NCI-H187 treated with DMSO at 0.1 percent for 48 hours (cell line): ENCODE results near the gene SLC45A2.
"Not testable (repeated sequence)": the region's sequence is repeated elsewhere in the genome, so short reads cannot be mapped to it uniquely, and the experiment has no call there.

ENCODE experiments used
- DNase-seq: peaks from one replicate; lab custom pipeline; 2025; lab: John Stamatoyannopoulos, UW

SLC45A2 gene

DNA sequence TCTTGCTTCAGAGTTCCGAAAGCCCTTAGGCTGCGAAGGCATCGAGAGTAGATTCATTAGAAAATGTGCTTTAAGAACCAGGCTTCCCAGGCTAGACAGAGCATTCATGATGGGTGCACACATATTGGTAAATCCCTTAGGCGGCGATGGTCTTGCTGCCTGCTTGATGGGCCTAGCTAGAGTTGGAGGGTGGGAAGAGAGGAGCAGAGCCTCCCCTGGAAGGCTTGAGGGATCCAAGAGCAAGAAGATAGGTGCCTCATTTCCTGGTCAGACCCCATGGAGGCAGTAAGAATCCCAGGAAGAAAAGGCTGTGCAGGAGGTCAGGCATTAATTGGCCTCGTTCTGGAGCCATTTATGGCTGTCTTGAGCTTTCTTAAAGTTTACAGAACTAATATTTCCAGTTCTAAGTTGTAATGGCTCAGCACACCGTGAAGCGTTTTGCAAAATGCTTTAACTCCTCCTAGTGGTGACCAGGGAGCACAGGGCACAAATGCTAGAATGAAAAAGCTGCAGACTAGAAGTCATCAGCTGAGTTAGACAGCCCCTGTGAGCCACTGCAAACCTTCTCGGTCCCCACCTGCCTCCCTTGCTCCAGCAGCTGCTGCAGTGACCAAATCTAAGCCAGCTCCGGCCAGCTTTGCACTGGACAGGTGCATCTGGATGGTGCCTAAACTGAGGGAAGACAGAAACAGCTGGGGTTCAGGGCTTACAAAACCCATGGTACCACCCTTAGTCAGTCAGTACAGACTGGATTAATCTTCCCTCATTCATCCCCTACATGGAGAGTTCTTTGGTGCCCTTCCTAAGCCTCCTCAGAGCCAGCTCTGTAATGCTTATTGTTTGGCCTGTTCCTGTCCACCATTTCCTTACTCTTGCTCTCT, 14.7 kb downstream of the SLC45A2 start:
- DNase-seq, result peak; percentile 13

DNA sequence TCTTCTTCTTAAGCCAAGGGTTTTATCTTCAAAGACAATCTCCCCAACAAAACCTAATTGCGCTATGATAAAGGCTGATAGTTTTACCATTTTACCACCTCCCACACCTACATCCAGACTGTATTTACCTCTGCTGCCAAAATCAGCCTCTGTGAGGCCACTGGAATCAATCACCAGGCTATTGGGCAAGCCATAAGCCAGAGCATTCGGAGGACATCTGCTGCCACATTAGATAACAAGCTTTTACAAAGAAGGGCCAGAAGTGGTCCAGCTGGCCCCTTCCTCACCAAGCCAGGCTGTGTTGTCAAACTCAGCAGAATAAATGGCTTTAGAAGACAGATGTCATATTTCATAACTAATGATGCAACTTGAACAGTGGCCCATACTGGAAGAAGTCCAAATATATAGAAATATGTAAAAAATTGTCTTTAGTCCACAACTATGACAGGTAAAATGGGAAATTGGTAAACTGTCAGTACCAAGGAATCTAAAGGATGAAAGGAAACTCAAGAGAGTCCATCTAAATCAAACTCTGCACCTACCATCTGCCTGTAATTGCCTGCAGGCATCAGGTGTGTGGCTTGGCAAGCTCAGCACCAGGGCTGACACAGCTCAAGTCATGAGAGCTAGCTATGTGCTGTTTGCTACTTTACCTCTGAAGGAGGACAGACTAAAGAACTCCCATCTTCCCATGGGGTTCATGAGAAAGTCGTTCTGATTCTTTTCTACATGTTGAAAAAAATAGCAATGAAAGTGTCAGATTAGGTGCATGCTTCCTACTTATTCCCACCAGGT, 16.1 kb downstream of the SLC45A2 start:
- no peak for DNase-seq

DNA sequence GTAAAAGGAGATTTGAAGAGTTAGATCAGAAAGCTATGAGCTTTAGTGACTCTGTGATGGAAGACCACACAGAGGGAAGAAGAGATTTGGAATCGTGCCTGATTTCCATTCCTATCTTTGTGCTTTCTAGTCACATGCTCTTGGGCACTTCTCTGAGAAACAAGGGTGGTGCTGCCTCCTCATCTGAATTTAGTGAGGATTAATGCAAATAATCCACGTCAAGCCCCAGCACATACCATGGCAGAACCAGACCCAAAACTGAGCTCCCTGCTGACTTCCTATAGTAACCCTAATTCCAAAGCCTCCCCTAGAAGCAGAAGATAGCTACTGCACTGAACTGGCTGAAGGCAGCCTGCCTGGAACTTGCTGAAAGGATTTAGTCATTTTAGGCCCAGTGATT, 17.7 kb downstream of the SLC45A2 start:
- no peak for DNase-seq

DNA sequence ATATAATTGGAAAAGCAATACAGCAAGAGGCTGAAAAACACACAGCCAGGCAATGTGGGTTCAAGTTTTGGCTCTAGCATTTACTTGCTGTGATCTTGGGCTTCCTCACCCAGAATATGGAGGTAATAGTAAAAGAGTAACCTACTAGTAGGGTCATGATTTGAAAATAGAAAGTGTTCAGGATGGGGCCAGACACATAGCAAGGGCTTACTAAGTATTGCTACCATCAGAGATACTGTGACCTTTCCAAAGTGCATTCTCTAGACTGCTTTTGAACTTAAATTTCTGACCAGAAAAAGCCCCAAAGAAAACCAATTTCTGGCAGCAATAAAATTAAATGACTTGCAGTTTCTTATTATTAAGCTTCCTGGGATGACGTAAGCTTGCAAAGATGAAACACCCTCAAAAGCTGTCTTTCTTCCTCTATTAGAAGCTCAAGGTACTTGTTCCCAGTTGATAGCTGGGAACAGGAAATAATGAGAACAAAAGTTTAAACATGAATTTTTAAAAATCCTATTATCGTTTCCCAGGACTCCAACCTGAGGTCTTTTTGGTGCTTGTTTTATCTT, 20.3 kb downstream of the SLC45A2 start:
- no peak for DNase-seq

DNA sequence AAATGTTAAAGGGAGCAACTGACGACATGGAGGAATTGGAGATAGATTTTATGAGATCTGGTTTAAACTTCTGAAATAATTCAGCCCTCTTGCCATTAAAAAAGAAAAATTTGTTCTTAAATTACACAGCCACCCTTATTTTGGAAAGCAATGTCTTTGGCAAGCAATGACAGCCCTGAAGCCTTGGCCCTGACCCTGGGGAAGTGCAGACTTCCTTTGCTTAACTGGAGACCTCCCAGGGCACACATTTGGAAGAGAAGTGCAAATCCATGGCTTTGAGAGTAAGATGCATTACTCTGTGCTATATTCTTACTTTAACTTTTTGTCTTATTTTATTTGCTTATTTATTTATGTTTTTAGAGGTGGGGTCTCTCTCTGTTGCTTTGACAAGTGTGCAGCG, 26.3 kb downstream of the SLC45A2 start:
- no peak for DNase-seq

DNA sequence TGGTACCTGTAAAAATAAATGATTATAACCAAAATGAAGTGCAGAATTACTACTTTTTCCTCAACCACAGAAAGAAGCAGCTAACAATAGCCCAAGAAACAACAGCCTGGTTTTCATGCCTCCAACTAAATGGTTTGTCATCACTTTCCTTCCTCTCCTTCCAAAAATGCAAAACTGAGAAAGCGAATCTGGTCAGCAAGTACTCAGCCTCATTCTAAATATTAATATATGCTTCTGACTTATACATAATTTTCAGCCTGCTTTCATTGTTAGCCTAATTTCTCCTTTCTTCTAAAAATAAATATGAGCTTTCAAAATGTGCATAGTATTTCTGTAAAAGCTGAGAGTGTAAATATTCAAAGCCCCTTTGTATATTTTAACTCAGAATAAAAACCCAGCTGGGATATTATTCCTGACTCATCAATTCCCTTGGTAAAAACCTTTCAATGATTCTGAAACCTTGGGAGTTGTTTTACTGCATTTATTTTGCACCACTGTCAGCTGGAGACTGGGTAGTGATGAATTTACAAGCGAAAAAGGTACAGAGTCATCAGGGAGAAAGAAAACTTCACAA, 26.8 kb downstream of the SLC45A2 start:
- DNase-seq, result no peak

DNA sequence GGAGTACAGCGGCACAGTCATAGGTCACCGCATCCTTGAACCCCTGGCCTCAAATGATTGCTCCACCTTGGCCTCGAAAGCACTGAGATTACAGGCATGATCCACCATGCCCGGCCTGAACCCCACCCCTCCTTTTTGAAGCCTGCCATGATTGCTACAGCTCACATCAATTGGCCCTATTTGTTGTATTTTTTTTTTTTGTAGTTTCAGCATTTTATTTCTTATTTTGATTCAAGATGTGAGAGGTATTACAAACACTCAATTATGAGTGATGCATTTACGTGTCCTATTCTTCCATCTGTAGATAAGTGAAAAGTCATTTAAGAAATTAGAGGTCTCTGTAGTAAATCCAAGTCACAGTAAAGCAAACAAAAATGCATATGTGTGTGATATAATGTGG, 32.3 kb downstream of the SLC45A2 start:
- DNase-seq, result not testable (repeated sequence)

DNA sequence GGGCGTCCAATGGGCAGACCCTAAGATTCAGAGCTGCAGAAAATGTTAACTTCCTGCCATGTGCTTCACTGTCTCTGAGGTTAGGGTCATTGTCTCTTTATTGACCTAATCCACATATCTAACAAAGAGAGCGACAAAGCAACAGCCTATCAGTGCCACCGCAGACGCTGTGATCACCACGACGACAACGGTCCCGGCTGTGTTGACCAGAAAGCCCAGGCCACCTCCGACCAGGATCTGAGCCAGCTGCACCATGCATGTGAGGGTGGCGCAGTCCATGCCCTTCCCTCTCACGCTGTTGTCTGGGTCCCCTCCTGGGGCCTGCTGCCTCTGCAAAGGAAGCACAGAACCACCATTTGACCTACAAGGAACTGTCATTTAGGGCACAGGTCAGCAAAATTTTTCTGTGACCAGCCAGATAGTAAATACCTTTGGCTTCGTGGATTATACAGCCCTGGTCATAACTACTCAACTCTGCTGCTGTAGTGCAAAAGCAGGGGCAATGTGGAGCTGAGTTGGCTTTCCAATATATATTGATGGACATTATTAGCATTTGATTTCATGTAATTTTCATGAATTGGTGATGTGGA, 39.9 kb downstream of the SLC45A2 start:
- no peak for DNase-seq

DNA sequence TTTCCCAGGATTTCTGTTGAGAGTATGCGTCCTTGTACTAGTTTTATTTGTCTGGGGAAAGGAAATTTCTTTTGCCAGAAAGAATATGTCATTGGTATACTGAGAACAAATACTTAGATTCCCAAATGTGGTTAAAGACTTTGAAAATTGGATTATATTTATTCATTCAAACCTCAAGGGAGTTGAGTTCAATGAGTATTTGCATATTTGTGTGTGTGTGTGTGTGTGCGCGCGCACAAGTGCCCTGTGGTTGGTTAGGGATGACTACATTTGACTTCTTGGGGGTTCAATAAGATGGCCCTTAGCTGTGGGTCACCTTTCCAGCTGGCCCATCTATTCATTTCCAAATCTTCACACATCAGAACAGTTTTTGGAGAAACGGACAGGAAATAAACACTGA, 43.4 kb downstream of the SLC45A2 start:
- DNase-seq, result peak; percentile 80

DNA sequence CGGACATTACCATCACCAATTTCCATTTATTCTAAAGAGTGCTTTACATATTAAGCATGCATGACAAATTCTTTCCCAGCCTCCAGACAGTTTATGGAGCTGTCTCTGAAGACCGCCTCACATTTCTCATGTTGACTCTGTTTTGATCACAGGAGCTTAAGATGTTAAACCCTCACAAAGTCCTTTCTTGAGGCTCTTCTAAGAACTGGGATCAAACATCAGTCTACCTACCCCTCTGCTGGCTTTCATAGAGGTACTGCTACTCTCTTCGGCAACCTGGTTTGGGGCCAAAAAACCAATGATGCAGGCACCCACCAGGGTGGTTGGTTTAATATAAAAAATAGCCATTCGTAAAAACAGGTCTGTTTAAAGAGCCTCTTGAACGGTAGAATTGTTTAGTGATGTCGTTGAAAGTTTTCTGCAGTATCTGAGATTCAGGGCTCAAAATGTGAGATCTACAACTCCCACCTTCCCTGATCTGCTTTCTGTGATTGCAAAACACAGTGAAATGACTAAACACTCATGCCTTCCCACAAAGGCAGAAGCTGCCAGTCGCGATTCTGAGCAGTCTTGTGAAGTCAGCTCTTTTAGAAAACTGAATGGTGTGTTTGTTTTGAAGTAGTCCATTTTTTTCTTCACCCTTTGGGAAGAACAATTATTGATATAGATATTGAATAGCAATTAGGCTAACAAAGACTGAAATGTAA, 44.8 kb downstream of the SLC45A2 start:
- DNase-seq, result no peak

DNA sequence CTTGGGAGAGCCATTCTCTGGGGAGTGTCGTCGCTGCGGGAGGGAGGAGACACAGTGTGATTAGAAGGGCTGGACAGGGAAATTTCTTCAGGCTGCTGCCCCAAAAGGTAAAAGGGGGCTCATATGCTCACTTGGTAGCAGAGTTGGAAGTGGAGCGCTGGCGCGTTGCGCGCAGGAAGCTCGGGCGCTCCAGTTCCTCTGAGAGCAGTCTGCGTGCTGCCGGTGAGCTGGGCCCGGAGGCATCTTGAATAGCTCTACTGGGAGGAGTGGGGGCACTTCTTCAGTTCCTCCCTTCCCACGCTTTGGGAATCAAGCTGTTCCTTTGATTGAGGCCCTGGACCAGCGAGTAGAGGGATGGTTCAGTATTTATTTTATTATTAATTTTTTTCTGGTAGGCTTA, 45.6 kb downstream of the SLC45A2 start:
- no peak for DNase-seq

DNA sequence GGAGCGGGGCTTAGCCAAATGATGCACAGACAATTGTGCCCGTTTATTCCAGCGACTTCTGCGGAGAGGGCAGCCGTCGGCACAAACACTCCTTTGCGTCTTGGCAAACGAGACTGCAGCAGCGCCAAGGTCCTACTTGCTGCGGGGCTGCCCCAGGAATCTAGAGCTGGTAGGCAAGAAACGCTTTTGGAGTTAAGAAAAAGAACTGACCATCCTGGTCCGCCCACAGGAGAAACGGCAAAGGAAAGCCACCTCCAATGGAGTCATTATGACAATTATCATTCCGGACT, 46.0 kb downstream of the SLC45A2 start:
- no peak for DNase-seq

DNA sequence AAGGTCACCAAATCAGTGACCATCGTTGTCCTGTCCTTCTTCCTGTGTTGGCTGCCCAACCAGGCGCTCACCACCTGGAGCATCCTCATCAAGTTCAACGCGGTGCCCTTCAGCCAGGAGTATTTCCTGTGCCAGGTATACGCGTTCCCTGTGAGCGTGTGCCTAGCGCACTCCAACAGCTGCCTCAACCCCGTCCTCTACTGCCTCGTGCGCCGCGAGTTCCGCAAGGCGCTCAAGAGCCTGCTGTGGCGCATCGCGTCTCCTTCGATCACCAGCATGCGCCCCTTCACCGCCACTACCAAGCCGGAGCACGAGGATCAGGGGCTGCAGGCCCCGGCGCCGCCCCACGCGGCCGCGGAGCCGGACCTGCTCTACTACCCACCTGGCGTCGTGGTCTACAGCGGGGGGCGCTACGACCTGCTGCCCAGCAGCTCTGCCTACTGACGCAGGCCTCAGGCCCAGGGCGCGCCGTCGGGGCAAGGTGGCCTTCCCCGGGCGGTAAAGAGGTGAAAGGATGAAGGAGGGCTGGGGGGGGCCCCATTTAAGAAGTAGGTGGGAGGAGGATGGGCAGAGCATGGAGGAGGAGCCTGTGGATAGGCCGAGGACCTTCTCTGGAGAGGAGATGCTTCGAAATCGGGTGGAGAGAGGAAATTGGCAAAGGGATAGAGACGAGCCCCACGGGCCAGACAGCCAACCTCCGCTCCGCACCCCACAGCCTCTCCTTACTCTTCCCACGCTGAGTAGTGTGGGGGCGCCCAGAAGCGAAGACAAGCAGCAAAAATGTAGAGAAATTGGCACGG, 46.6 kb downstream of the SLC45A2 start:
- no peak for DNase-seq

DNA sequence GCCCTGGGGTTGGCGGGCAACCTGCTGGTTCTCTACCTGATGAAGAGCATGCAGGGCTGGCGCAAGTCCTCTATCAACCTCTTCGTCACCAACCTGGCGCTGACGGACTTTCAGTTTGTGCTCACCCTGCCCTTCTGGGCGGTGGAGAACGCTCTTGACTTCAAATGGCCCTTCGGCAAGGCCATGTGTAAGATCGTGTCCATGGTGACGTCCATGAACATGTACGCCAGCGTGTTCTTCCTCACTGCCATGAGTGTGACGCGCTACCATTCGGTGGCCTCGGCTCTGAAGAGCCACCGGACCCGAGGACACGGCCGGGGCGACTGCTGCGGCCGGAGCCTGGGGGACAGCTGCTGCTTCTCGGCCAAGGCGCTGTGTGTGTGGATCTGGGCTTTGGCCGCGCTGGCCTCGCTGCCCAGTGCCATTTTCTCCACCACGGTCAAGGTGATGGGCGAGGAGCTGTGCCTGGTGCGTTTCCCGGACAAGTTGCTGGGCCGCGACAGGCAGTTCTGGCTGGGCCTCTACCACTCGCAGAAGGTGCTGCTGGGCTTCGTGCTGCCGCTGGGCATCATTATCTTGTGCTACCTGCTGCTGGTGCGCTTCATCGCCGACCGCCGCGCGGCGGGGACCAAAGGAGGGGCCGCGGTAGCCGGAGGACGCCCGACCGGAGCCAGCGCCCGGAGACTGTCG, 47.3 kb downstream of the SLC45A2 start:
- no peak for DNase-seq

DNA sequence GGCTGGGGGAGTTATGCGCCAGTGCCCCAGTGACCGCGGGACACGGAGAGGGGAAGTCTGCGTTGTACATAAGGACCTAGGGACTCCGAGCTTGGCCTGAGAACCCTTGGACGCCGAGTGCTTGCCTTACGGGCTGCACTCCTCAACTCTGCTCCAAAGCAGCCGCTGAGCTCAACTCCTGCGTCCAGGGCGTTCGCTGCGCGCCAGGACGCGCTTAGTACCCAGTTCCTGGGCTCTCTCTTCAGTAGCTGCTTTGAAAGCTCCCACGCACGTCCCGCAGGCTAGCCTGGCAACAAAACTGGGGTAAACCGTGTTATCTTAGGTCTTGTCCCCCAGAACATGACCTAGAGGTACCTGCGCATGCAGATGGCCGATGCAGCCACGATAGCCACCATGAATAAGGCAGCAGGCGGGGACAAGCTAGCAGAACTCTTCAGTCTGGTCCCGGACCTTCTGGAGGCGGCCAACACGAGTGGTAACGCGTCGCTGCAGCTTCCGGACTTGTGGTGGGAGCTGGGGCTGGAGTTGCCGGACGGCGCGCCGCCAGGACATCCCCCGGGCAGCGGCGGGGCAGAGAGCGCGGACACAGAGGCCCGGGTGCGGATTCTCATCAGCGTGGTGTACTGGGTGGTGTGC, 48.0 kb downstream of the SLC45A2 start, which contains the start of gene RXFP3:
Gene RXFP3, plus strand, starts transcription at position 6 of the 636 bp plus-strand sequence. Its CDS starts 355 bp downstream, at position 361.
- no peak for DNase-seq

DNA sequence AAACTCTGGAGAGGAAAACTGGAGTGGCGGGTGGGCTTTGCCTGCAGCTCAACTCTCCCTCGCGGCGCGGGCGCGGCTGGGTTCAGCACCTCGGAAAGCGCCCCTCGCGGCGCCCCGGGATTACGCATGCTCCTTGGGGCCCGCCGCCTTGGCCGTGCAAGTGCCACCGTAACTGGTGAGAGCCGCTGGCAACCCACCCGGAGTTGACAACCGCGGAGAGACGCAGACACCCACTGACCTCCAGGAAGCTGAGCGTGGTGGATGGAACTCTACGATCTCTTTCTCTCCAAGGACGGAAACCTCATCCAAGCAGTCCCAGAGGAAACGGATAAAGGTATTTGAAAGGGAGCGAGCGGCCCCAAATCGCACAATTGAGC, 48.5 kb downstream of the SLC45A2 start:
- DNase-seq, result peak; percentile 12

DNA sequence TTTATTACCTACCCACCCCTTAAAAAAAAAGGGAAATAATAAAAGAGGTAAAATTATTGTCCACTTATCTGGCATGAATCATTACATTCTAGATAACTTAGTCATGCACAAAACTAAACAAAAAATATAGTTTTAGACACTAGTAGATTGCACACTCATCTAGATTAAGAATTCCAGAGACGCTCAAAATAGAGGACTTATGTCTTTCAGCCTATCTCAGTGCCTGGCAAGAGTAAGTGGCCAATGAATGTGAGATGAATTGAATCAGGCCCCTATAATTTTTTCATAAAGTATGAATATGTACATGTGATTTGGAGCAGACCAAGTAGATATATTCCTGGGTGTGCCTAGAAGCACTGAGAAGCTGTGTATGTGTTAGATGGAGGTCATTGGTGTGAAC, 50.3 kb downstream of the SLC45A2 start:
- DNase-seq, result no peak

DNA sequence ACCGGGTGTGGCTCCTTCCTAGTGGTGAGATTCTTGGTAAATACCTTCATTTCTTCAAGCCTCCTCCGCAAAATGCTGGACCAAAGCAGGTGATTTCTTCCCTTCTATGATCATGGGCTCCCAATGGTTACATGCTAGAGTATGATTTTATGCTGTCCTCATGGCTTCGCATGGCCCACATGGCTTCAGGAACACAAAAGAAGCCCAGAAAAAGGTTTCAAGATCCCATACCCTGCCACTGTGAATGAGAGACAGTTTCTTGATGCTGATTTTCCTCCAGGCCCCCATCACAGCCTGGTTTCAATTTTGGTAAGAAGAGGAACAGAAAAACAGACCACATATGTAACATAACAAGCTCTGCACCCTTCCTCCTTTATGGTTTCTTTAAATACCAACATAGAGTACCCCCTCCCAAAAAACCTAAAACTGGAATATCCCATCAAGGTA, 50.7 kb downstream of the SLC45A2 start:
- DNase-seq, result no peak

DNA sequence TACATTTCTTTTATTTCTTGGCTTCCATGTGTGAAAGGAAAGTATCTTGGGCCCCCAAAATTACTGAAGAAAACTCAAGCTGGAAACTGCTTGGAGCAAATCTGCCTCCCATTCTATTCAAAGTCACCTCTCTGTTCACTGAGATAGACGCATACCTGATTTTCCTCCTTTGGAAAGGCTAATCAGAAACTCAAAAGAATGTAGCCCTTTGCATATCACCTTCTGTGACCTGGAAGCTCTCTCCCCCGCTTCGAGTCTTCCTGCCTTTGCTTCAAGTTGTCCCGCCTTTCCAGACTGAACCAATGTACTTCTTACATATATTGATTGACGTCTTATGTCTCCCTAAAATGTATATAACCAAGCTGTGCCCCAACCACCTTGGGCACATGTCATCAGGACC, 53.4 kb downstream of the SLC45A2 start:
- no peak for DNase-seq
